Neural progenitor cell (in vitro differentiated cells): ENCODE data around the gene ATG10.
"Not testable (repeated sequence)": the region's sequence is repeated elsewhere in the genome, so short reads cannot be mapped to it uniquely, and the experiment has no call there.

ENCODE experiments used
- CTCF ChIP-seq: fragments of 200-600 bp; sonication (generic); IDR thresholded peaks from 2 replicates; pipeline ENCODE4 v1.5.1; 2017; ENCODE audit warnings: antibody characterized with exemption, mild to moderate bottlenecking
- EZH2phosphoT487 ChIP-seq: fragments of 200-600 bp; sonication (generic); IDR thresholded peaks from 2 replicates; pipeline ENCODE4 v1.6.1; 2017; ENCODE audit warnings: antibody characterized with exemption

- TF ChIP-seq EZH2phosphoT487, CTCF: not testable (repeated sequence)
Observed at GRCh38 chr5:82272571-82273356, 300.9 kb downstream of the ATG10 start.
